ENCODE data around the gene NDFIP1. TPM values are rescaled to one million over a fixed set of nuclear protein-coding genes. Genes with fewer than 3 reads are reported as not detected.

NDFIP1 gene
- total RNA-seq, 2 experiments from 2014 or later = 57.1 to 59.3 TPM

- H3K36me3 Mint-ChIP-seq (ENCODE audit: low read depth) = peaks cover 30% of the 10 kb centered on the region
- peaks cover 50% of the 10 kb centered on the region for H3K4me1 Mint-ChIP-seq
- H3K4me3 Mint-ChIP-seq = peak overlapping the region; percentile 94
- no peak for DNase-seq
- ChIA-PET CTCF (interaction anchor here (0.7 to 4.9 kb wide), 13 partner anchors 14 to 186 kb away, joined by 3 to 68 read pairs (median 5); partner anchors contain the start of genes DELE1, GNPDA1 and RNF14), POLR2A (interaction anchor here (0.6 to 6.3 kb wide), 24 partner anchors 8 to 676 kb away, joined by 3 to 128 read pairs (median 6); partner anchors contain the start of genes DELE1, GNPDA1 and RNF14)
- H3K27me3 Mint-ChIP-seq = no peaks in the 10 kb centered on the region
- no peaks in the 10 kb centered on the region for H3K9me3 Mint-ChIP-seq
- peak overlapping the region; percentile 90 for H3K27ac Mint-ChIP-seq
Observed at GRCh38 chr5:142110046-142110531, 1.5 kb downstream of the NDFIP1 start.

GRCh38 chr5:142110988-142111687 is 2.6 kb downstream of the NDFIP1 start:
- CTCF ChIA-PET = interaction anchor here (0.7 to 4.9 kb wide), 8 partner anchors 22 to 142 kb away, joined by 3 to 68 read pairs (median 6); partner anchors contain the start of genes GNPDA1 and RNF14
- H3K4me3 Mint-ChIP-seq = no peak overlapping the region
- DNase-seq = no peak
- POLR2A ChIA-PET = interaction anchor here (0.6 to 6.3 kb wide), 8 partner anchors 10 to 141 kb away, joined by 3 to 128 read pairs (median 22); partner anchors contain the start of genes GNPDA1 and RNF14
- no peaks in the 10 kb centered on the region for H3K27me3 Mint-ChIP-seq
- no peak overlapping the region for H3K27ac Mint-ChIP-seq
- H3K36me3 Mint-ChIP-seq (ENCODE audit: low read depth) = peaks cover 30% of the 10 kb centered on the region
- no peaks in the 10 kb centered on the region for H3K9me3 Mint-ChIP-seq
- H3K4me1 Mint-ChIP-seq = peaks cover 47% of the 10 kb centered on the region

GRCh38 chr5:142114687-142115086 is 6.1 kb downstream of the NDFIP1 start:
- H3K4me3 Mint-ChIP-seq = no peak overlapping the region
- DNase-seq = no peak
- H3K27me3 Mint-ChIP-seq = no peaks in the 10 kb centered on the region
- H3K36me3 Mint-ChIP-seq (ENCODE audit: low read depth) = peaks cover 38% of the 10 kb centered on the region
- POLR2A ChIA-PET = no interaction called here
- CTCF ChIA-PET = no interaction called here
- H3K9me3 Mint-ChIP-seq = no peaks in the 10 kb centered on the region
- no peak overlapping the region for H3K27ac Mint-ChIP-seq
- H3K4me1 Mint-ChIP-seq = peaks cover 57% of the 10 kb centered on the region

GRCh38 chr5:142115937-142116614 is 7.5 kb downstream of the NDFIP1 start:
- ChIA-PET CTCF (no interaction called here), POLR2A (no interaction called here)
- DNase-seq = no peak
- Mint-ChIP-seq H3K4me3 (no peak overlapping the region), H3K4me1 (peaks cover 54% of the 10 kb centered on the region), H3K27me3 (no peaks in the 10 kb centered on the region), H3K27ac (no peak overlapping the region), H3K9me3 (no peaks in the 10 kb centered on the region), H3K36me3 (ENCODE audit: low read depth) (peaks cover 38% of the 10 kb centered on the region)

GRCh38 chr5:142117579-142118151 is 9.1 kb downstream of the NDFIP1 start:
- H3K36me3 Mint-ChIP-seq (ENCODE audit: low read depth) = peaks cover 45% of the 10 kb centered on the region

GRCh38 chr5:142118155-142118686 is 9.6 kb downstream of the NDFIP1 start:
- Mint-ChIP-seq H3K27me3 (no peaks in the 10 kb centered on the region), H3K4me1 (peaks cover 58% of the 10 kb centered on the region), H3K4me3 (no peak overlapping the region), H3K9me3 (no peaks in the 10 kb centered on the region), H3K27ac (peak overlapping the region; percentile 4), H3K36me3 (ENCODE audit: low read depth) (peaks cover 43% of the 10 kb centered on the region)
- DNase-seq = no peak
- POLR2A ChIA-PET = interaction anchor here (0.7 to 2.3 kb wide), 6 partner anchors 9 to 149 kb away, joined by 3 to 12 read pairs (median 4); no protein-coding TSS in a partner anchor
- CTCF ChIA-PET = interaction anchor here (1.0 to 1.9 kb wide), 3 partner anchors 106 to 149 kb away, joined by 3 to 6 read pairs (median 4); partner anchors contain the start of genes GNPDA1 and RNF14

More at GRCh38 chr5:142117579-142118151, 9.1 kb downstream of the NDFIP1 start:
- CTCF ChIA-PET = interaction anchor here (1.6 to 1.9 kb wide), 2 partner anchors 105 to 148 kb away, joined by 4 to 6 read pairs; partner anchors contain the start of genes GNPDA1 and RNF14
- POLR2A ChIA-PET = interaction anchor here (1.0 to 2.3 kb wide), 4 partner anchors 8 to 23 kb away, joined by 4 to 12 read pairs (median 4); no protein-coding TSS in a partner anchor
- Mint-ChIP-seq H3K27me3 (no peaks in the 10 kb centered on the region), H3K9me3 (no peaks in the 10 kb centered on the region), H3K27ac (no peak overlapping the region), H3K4me3 (no peak overlapping the region), H3K4me1 (peaks cover 61% of the 10 kb centered on the region)
- no peak for DNase-seq

- CTCF ChIA-PET = interaction anchor here (1.0 to 1.9 kb wide), 2 partner anchors 107 to 150 kb away, joined by 3 to 4 read pairs; partner anchors contain the start of genes GNPDA1 and RNF14
- no peak overlapping the region for H3K4me3 Mint-ChIP-seq
- peaks cover 44% of the 10 kb centered on the region for H3K36me3 Mint-ChIP-seq (ENCODE audit: low read depth)
- no peaks in the 10 kb centered on the region for H3K27me3 Mint-ChIP-seq
- H3K9me3 Mint-ChIP-seq = peaks cover 3% of the 10 kb centered on the region
- POLR2A ChIA-PET = interaction anchor here (0.7 to 2.3 kb wide), 5 partner anchors 10 to 150 kb away, joined by 3 to 12 read pairs (median 3); no protein-coding TSS in a partner anchor
- peaks cover 52% of the 10 kb centered on the region for H3K4me1 Mint-ChIP-seq
- H3K27ac Mint-ChIP-seq = no peak overlapping the region
- DNase-seq = no peak
Observed at GRCh38 chr5:142119051-142119625, 10.6 kb downstream of the NDFIP1 start.

- CTCF ChIA-PET = interaction anchor here (0.8 to 1.6 kb wide), 2 partner anchors 23 to 108 kb away, joined by 3 to 7 read pairs; no protein-coding TSS in a partner anchor
- Mint-ChIP-seq H3K36me3 (ENCODE audit: low read depth) (peaks cover 54% of the 10 kb centered on the region), H3K4me3 (peak overlapping the region; percentile 18), H3K27ac (peak overlapping the region; percentile 73), H3K27me3 (no peaks in the 10 kb centered on the region), H3K4me1 (peaks cover 53% of the 10 kb centered on the region), H3K9me3 (peaks cover 3% of the 10 kb centered on the region)
- POLR2A ChIA-PET = interaction anchor here (1.2 to 2.4 kb wide), 5 partner anchors 9 to 151 kb away, joined by 3 to 11 read pairs (median 4); partner anchors contain the start of gene RNF14
- DNase-seq = no peak
Observed at GRCh38 chr5:142120247-142120935, 11.8 kb downstream of the NDFIP1 start.

- CTCF ChIA-PET = no interaction called here
- H3K4me3 Mint-ChIP-seq = no peak overlapping the region
- peaks cover 3% of the 10 kb centered on the region for H3K9me3 Mint-ChIP-seq
- peaks cover 51% of the 10 kb centered on the region for H3K4me1 Mint-ChIP-seq
- POLR2A ChIA-PET = interaction anchor here (0.9 to 2.4 kb wide), 2 partner anchors 12 to 127 kb away, joined by 3 to 11 read pairs; no protein-coding TSS in a partner anchor
- H3K36me3 Mint-ChIP-seq (ENCODE audit: low read depth) = peaks cover 64% of the 10 kb centered on the region
- no peak overlapping the region for H3K27ac Mint-ChIP-seq
- H3K27me3 Mint-ChIP-seq = no peaks in the 10 kb centered on the region
- DNase-seq = no peak
Observed at GRCh38 chr5:142122121-142122520, 13.5 kb downstream of the NDFIP1 start.

- ChIA-PET POLR2A (no interaction called here), CTCF (interaction anchor here (0.6 to 1.8 kb wide), 2 partner anchors 113 to 129 kb away, joined by 3 to 5 read pairs; no protein-coding TSS in a partner anchor)
- Mint-ChIP-seq H3K27ac (no peak overlapping the region), H3K9me3 (peaks cover 3% of the 10 kb centered on the region), H3K4me3 (no peak overlapping the region), H3K4me1 (peaks cover 51% of the 10 kb centered on the region), H3K36me3 (ENCODE audit: low read depth) (peaks cover 57% of the 10 kb centered on the region), H3K27me3 (no peaks in the 10 kb centered on the region)
- DNase-seq = no peak
Observed at GRCh38 chr5:142125378-142125777, 16.8 kb downstream of the NDFIP1 start.

GRCh38 chr5:142125963-142126362 is 17.4 kb downstream of the NDFIP1 start:
- Mint-ChIP-seq H3K9me3 (peaks cover 3% of the 10 kb centered on the region), H3K36me3 (ENCODE audit: low read depth) (peaks cover 52% of the 10 kb centered on the region), H3K4me3 (no peak overlapping the region), H3K27ac (no peak overlapping the region), H3K4me1 (peaks cover 46% of the 10 kb centered on the region), H3K27me3 (no peaks in the 10 kb centered on the region)
- CTCF ChIA-PET = interaction anchor here (0.6 to 1.8 kb wide), 2 partner anchors 114 to 129 kb away, joined by 3 to 5 read pairs; no protein-coding TSS in a partner anchor
- POLR2A ChIA-PET = no interaction called here
- no peak for DNase-seq
